Keratinocyte (primary cell): ENCODE results near the gene SH3PXD2B. TPM values are rescaled to one million over a fixed set of nuclear protein-coding genes. Genes with fewer than 3 reads are reported as not detected.

Experiments
- DNase-seq: peaks from one replicate; pipeline ENCODE4 v3.0.0-alpha.2; 2011; ENCODE audit warnings: low read depth, missing footprints, low spot score
- FAIRE-seq: peaks from 2 replicates; lab custom pipeline; 2011; peaks lifted over from hg19 to GRCh38; lab: Jason Lieb, UNC
- H2AFZ ChIP-seq: 2 replicates; pipeline ENCODE4 v1.6.0; 2012; ENCODE audit warnings: low read length, control low read depth, inconsistent platforms; ENCODE audit not compliant: control insufficient read depth
- H3K27ac ChIP-seq: 2 replicates; pipeline ENCODE4 v1.5.1; 2011; ENCODE audit warnings: low read length; ENCODE audit not compliant: control insufficient read depth, insufficient read depth
- H3K27me3 ChIP-seq: 3 replicates; pipeline ENCODE4 v1.6.0; 2011; ENCODE audit warnings: low read length; ENCODE audit not compliant: control insufficient read depth, insufficient read depth; ENCODE audit errors: extremely low read depth
- H3K36me3 ChIP-seq, 2 experiments: 2 replicates in 1 of 2; 3 replicates in 1 of 2; pipeline ENCODE4 v1.5.1; 2011; ENCODE audit warnings: low read length in 2 of 2, mild to moderate bottlenecking in 1 of 2; ENCODE audit not compliant: control insufficient read depth in 2 of 2, insufficient read depth in 2 of 2; ENCODE audit errors: extremely low read depth in 1 of 2
- H3K4me1 ChIP-seq: 3 replicates; pipeline ENCODE4 v1.5.1; 2011; ENCODE audit warnings: low read length; ENCODE audit not compliant: control insufficient read depth, insufficient read depth; ENCODE audit errors: extremely low read depth
- H3K4me2 ChIP-seq: 3 replicates; pipeline ENCODE4 v1.6.0; 2011; ENCODE audit warnings: low read depth, low read length; ENCODE audit not compliant: control insufficient read depth, insufficient read depth; ENCODE audit errors: extremely low read depth
- H3K4me3 ChIP-seq, 3 experiments: fragments of 200-600 bp in 1 of 3; sonication (generic) in 1 of 3; 2 replicates in 2 of 3; 3 replicates in 1 of 3; pipeline ENCODE4 v1.5.1; 2011 to 2016; ENCODE audit warnings: low read length in 3 of 3, mild to moderate bottlenecking in 3 of 3, control low read depth in 2 of 3, inconsistent platforms in 1 of 3, low read depth in 1 of 3, mixed read lengths in 1 of 3, mixed run types in 1 of 3, moderate library complexity in 1 of 3; ENCODE audit not compliant: control insufficient read depth in 2 of 3, insufficient read depth in 2 of 3; ENCODE audit errors: extremely low read depth in 1 of 3
- H3K79me2 ChIP-seq: 2 replicates; pipeline ENCODE4 v1.6.0; 2012; ENCODE audit warnings: low read length; ENCODE audit not compliant: control insufficient read depth, insufficient read depth
- H3K9ac ChIP-seq: 3 replicates; pipeline ENCODE4 v1.6.0; 2011; ENCODE audit warnings: low read length; ENCODE audit not compliant: control insufficient read depth, insufficient read depth; ENCODE audit errors: extremely low read depth
- H3K9me1 ChIP-seq: 3 replicates; pipeline ENCODE4 v1.6.0; 2011; ENCODE audit warnings: low read length; ENCODE audit not compliant: control insufficient read depth, insufficient read depth; ENCODE audit errors: extremely low read depth
- H3K9me3 ChIP-seq: 2 replicates; pipeline ENCODE4 v1.5.1; 2012; ENCODE audit warnings: low read depth, low read length; ENCODE audit not compliant: control insufficient read depth
- H4K20me1 ChIP-seq: 3 replicates; pipeline ENCODE4 v1.6.0; 2011; ENCODE audit warnings: low read length; ENCODE audit not compliant: control insufficient read depth, insufficient read depth; ENCODE audit errors: extremely low read depth
- EZH2 ChIP-seq: IDR thresholded peaks from one replicate; pipeline ENCODE4 v1.6.1; 2012; ENCODE audit warnings: inconsistent platforms, mild to moderate bottlenecking, low read length, moderate library complexity
- dilution Hi-C: fragments of 300-500 bp; cut with MboI; formaldehyde crosslinking; loops from one replicate; pipeline ENCODE4 v1.7.0; 2020; ENCODE audit warnings: low sequenced_read_pairs; ENCODE audit not compliant: extremely low pct_ligation_motif_present
- polyA plus RNA-seq, 5 experiments: library from polyadenylated mRNA; depleted of rRNA in 3 of 5; stranded (reverse) in 3 of 5; stranded (forward) in 1 of 5; unstranded in 1 of 5; fragments of >200 nt; gene quantifications; 1 replicate in 1 of 5; 2 replicates in 3 of 5; 3 replicates in 1 of 5; pipeline versions ENCODE4 v1.2.1 to v1.2.3, GENCODE V29; 2011 to 2012; ENCODE audit warnings: missing spikeins in 2 of 5, low read depth in 1 of 5, low replicate concordance in 1 of 5
- TF ChIP-seq, protein P1 (sequence below), 3 experiments: IDR thresholded peaks in 1 of 3; conservative IDR thresholded peaks in 1 of 3; optimal IDR thresholded peaks in 1 of 3; 2 replicates in 2 of 3; 3 replicates in 1 of 3; pipeline versions ENCODE3 to v1.5.1; 2011; ENCODE audit warnings: low read length in 3 of 3, mild to moderate bottlenecking in 3 of 3, moderate library complexity in 2 of 3, control low read depth in 1 of 3, inconsistent platforms in 1 of 3; ENCODE audit not compliant: insufficient read depth in 2 of 3; ENCODE audit errors: extremely low read depth in 1 of 3

Gene SH3PXD2B
- polyA plus RNA-seq, 1 donor (not counting 4 experiments of a cell fraction or from before 2014, with no cell fraction given) = 17.3 TPM

GRCh38 chr5:172325452-172325851 lies 128.9 kb downstream of the SH3PXD2B start:
- dilution Hi-C loops = no loop called here
- no peaks in the 10 kb centered on the region for H3K36me3 ChIP-seq
- no peak overlapping the region for H3K27ac ChIP-seq
- no peaks in the 10 kb centered on the region for H3K27me3 ChIP-seq
- H3K4me2 ChIP-seq = no peak overlapping the region
- no peaks in the 10 kb centered on the region for H3K9me3 ChIP-seq
- H4K20me1 ChIP-seq = no peaks in the 10 kb centered on the region
- DNase-seq = no peak
- no peaks in the 10 kb centered on the region for H3K9me1 ChIP-seq
- H3K4me1 ChIP-seq = peaks cover 10% of the 10 kb centered on the region
- no peak for TF ChIP-seq EZH2
- TF ChIP-seq, protein P1, sequence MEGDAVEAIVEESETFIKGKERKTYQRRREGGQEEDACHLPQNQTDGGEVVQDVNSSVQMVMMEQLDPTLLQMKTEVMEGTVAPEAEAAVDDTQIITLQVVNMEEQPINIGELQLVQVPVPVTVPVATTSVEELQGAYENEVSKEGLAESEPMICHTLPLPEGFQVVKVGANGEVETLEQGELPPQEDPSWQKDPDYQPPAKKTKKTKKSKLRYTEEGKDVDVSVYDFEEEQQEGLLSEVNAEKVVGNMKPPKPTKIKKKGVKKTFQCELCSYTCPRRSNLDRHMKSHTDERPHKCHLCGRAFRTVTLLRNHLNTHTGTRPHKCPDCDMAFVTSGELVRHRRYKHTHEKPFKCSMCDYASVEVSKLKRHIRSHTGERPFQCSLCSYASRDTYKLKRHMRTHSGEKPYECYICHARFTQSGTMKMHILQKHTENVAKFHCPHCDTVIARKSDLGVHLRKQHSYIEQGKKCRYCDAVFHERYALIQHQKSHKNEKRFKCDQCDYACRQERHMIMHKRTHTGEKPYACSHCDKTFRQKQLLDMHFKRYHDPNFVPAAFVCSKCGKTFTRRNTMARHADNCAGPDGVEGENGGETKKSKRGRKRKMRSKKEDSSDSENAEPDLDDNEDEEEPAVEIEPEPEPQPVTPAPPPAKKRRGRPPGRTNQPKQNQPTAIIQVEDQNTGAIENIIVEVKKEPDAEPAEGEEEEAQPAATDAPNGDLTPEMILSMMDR (optimal IDR thresholded peaks at IDR 0.05 in 1 of 3, IDR thresholded peaks at IDR 0.05 in 1 of 3, conservative IDR thresholded peaks at IDR 0.05 in 1 of 3; ENCODE audit: extremely low read depth in 1 of 3, insufficient read depth in 2 of 3, low read length in 3 of 3) = no peak
- H3K4me3 ChIP-seq = no peak overlapping the region
- H3K9ac ChIP-seq = no peak overlapping the region
- FAIRE-seq = no peak
- no peaks in the 10 kb centered on the region for H3K79me2 ChIP-seq
- H2AFZ ChIP-seq = no peak overlapping the region

- dilution Hi-C loops = no loop called here
- peak overlapping the region; percentile 66 for H2AFZ ChIP-seq
These were observed 132.0 kb downstream of the SH3PXD2B start for GRCh38 chr5:172322028-172322965.

More at GRCh38 chr5:172322028-172322965, 132.0 kb downstream of the SH3PXD2B start:
- H4K20me1 ChIP-seq = no peaks in the 10 kb centered on the region
- H3K4me3 ChIP-seq = no peak overlapping the region
- no peaks in the 10 kb centered on the region for H3K36me3 ChIP-seq
- no peak for DNase-seq
- no peaks in the 10 kb centered on the region for H3K79me2 ChIP-seq
- TF ChIP-seq EZH2 = no peak
- TF ChIP-seq, protein P1 (optimal IDR thresholded peaks at IDR 0.05 in 1 of 3, IDR thresholded peaks at IDR 0.05 in 1 of 3, conservative IDR thresholded peaks at IDR 0.05 in 1 of 3; ENCODE audit: extremely low read depth in 1 of 3, insufficient read depth in 2 of 3, low read length in 3 of 3) = no peak
- no peaks in the 10 kb centered on the region for H3K27me3 ChIP-seq
- peak overlapping the region; percentile 46 for H3K9ac ChIP-seq
- peak; percentile 79 for FAIRE-seq
- peak overlapping the region; percentile 61 for H3K4me2 ChIP-seq
- H3K27ac ChIP-seq = peak overlapping the region; percentile 52
- H3K9me1 ChIP-seq = no peaks in the 10 kb centered on the region
- H3K4me1 ChIP-seq = peaks cover 10% of the 10 kb centered on the region
- H3K9me3 ChIP-seq = no peaks in the 10 kb centered on the region
